GM12801 (cell line): ENCODE data around the gene COQ3.

Experiments used
- TF ChIP-seq, protein P1 (sequence below): IDR thresholded peaks from one replicate; pipeline ENCODE4 v1.5.1; 2011; ENCODE audit warnings: control low read depth; ENCODE audit not compliant: insufficient read length; ENCODE audit errors: extremely low read depth

COQ3 gene

DNA sequence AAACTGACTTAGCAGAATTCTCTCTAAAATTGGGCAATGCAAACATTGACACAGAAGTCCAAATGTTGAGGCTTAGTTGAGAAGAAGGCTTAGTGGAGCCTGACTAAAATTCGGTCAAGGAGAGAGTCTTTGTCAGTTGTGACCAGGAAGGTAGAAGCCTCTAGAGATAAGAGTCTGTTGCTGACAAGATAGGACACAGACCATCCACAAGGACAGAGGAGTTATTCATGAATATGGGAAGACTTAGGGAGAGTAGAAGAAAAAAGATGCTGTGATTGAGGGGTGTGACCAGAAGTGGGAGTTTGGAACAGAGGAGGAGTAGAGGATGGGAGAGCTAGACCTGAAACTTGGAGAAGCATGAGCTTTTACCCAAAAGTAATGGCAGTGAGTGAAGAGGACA, 37.4 kb downstream of the COQ3 start:
- TF ChIP-seq, protein P1, sequence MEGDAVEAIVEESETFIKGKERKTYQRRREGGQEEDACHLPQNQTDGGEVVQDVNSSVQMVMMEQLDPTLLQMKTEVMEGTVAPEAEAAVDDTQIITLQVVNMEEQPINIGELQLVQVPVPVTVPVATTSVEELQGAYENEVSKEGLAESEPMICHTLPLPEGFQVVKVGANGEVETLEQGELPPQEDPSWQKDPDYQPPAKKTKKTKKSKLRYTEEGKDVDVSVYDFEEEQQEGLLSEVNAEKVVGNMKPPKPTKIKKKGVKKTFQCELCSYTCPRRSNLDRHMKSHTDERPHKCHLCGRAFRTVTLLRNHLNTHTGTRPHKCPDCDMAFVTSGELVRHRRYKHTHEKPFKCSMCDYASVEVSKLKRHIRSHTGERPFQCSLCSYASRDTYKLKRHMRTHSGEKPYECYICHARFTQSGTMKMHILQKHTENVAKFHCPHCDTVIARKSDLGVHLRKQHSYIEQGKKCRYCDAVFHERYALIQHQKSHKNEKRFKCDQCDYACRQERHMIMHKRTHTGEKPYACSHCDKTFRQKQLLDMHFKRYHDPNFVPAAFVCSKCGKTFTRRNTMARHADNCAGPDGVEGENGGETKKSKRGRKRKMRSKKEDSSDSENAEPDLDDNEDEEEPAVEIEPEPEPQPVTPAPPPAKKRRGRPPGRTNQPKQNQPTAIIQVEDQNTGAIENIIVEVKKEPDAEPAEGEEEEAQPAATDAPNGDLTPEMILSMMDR, result no peak

DNA sequence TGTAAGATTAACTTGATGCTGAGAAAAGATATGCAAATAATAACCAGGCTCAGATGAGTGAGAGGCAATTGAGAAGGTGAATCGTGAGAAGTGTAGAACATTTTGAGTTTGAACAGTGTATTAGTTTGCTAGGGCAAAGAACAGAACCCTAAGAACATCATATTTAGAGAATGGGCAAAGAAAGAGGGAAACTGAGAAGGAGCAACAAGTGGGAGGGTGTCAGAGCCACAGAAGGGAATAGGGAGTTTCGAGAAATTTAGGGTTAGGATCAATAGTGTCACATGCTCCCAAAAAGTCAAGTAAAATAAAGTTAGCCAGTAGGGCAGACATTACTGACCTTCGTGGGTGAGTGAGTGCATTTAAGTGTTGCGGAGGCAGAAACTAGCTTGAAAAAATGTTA, 39.0 kb downstream of the COQ3 start:
- TF ChIP-seq, protein P1, result no peak

DNA sequence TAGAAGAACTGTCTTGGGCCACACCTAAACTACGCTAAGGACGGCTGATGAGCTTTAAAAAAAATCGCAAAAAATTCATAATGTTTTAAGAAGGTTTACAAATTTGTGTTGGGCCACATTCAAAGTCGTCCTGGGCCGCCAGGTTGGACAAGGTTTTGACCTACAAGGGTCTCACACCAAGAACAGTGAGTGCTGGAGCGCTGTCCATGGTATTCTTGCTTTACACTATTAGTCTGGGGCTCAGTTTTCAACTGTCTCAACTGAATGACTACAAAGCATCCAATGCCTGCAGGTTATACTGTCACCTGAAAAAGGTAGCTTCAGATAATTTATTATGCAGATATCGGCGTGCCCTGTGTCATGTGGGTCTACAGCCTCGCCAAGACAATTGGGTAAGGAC, 40.9 kb downstream of the COQ3 start:
- TF ChIP-seq, protein P1, result no peak

DNA sequence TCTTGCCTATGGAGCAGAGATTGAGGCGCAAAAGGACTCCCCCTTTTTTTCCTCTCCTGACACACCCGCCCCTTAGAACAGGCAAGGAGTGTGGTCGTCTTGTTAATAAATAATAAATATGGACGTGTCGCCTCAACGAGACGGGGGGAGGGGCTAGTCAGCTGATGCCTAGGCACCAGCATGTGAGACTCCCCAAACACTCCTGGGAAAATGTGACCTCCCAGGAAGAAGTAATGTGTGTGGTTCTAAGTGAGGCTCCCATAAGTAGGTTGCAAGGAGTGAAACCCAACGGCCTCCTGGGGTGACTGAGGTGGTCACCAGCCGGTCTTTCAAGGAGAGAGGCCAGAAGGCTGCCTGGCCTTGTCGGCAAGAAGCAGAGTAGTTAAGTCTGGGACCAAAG, 43.4 kb downstream of the COQ3 start:
- TF ChIP-seq, protein P1, result no peak

DNA sequence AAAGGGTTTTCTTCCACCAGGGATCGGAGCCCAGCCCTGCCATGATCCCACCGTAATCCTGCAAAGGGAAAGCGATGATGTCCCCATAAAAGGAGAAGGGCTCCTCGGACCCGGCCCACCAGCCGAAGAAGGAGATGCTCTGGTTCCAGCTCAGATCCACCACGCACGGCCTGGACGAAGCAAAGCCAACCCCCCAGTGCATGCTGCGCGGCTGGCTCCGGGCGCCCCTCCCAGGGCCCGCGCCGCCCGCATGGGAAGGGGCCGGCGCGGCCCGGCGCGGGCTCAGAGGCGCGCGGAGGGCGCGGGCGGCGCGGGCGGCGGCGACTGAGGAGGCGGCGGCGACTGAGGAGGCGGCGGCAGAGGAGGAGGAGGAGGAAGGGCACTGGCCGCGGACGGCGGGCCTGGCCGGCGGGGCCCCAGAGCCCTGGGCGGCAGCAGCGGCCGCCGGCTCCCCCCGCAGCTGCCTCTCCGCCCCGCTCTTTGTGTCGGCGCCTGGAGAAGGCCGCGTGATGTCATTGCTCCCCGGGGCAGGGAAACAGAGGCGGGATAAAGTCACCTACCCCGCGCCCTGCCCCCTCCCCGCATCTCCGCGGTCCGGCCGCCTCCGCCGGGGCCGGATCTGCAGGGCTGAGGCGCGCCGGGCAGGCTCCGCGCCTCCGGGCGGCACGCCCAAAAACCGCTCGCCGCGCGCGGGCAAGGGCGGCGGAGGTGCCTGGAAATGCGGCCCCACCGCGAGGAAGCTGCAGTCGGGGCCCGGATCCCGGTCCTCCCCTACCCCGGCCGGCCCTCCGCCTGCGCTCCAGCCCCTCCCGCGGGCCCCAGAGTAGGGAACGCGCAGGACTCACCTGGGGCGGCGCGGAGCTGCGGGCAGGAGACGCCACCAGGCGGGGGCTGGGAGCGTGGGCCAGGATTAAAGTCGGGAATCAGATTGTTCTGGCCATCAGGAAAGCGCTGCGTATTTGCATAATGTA, 44.5 kb downstream of the COQ3 start, which contains the start of gene FAXC:
Gene FAXC, minus strand, starts transcription at position 504 of the 971 bp plus-strand sequence. Its CDS starts 302 bp downstream, at position 202.
- TF ChIP-seq, protein P1, result no peak

DNA sequence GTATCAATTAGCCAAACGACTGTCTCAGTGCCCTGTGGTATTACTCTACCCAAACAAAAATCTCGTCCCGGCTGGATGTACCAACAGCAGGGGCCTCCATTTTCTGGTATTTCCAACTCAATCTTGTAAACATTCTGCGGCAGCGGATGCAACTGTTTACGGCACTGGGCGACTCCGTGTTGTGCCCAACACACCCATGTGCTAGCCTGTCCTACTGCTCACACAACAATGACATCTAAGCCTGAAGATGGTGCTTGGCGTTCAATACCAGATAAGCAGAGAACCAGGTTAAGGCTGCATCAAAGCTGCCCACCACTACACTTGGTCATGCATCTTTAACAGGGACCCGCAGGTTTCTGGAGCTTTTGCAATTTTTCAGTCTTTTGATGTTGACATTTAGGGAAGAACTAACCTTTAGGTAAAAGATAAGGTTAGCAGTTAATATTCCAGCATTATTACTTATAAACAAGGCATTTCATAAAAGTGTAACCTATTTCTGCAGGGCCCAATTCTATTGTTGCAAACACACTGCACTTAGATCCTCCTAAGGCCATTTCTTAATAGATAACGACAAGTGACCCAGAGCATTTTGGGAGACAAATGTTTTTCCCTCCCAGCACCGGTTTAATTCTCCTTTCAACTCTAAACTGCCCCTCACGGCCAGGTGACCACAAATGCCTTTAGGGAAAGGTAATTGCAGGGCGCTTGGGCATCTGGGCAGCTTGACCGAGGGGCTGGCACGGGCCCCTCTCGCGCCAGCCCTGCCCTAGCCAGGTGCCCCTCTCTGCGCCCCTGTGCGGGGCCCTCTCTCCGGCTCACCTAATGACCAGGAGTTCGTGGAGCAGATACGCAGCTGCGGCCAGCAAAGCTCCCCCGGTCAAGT, 45.5 kb downstream of the COQ3 start:
- TF ChIP-seq, protein P1, result no peak

DNA sequence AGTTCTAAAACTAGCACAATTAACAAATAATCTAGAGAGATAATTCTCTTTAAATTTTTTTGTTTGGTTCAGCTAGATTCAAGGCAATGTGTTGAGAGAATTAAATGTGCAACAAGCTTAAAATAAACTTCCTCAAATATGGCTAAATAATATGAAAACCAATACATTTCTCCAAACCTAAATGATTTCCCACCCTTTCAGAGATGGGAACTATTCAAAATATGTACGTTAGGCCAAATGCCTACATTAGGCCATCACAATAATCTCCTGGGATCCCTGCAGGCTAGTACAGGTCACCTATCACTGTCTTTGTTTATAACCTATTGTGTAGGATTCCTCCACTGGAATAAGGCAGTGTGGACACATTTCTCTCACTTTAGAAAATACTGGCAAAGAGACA, 46.2 kb downstream of the COQ3 start:
- TF ChIP-seq, protein P1, result no peak
